Breast epithelium (tissue), 4 donors: Measurements from ENCODE around the gene MED1. TPM values are rescaled to one million over a fixed set of nuclear protein-coding genes. Genes with fewer than 3 reads are reported as not detected.

Source experiments
- DNase-seq, 2 donors: peaks; one replicate each; pipeline ENCODE4 v3.0.0-alpha.2; 2019; ENCODE audit warnings: low spot score in 2 of 2
- H3K27ac ChIP-seq, 2 donors: fragments of 200-600 bp; sonication (generic) in 1 of 2; one replicate each; pipeline ENCODE4 v1.5.1; 2016 to 2019; ENCODE audit warnings: mild to moderate bottlenecking in 1 of 2
- H3K27me3 ChIP-seq, 2 donors: fragments of 200-600 bp; sonication (generic) in 1 of 2; one replicate each; pipeline versions ENCODE4 v1.5.1 to v1.6.0; 2017 to 2019; ENCODE audit warnings: control low read depth in 1 of 2, mild to moderate bottlenecking in 1 of 2
- H3K36me3 ChIP-seq: fragments of 200-600 bp; one replicate; pipeline ENCODE4 v1.5.1; 2019
- H3K4me1 ChIP-seq, 2 donors: fragments of 200-600 bp; sonication (generic); one replicate each; pipeline ENCODE4 v1.5.1; 2016 to 2019; ENCODE audit warnings: control low read depth in 1 of 2
- H3K4me3 ChIP-seq, 3 donors: fragments of 200-600 bp; sonication (generic); 1 replicate in 2 of 3; 2 replicates in 1 of 3; pipeline ENCODE4 v1.5.1; 2016 to 2019; ENCODE audit warnings: mild to moderate bottlenecking in 3 of 3, moderate library complexity in 2 of 3
- H3K9me3 ChIP-seq, 2 donors: fragments of 200-600 bp; sonication (generic) in 1 of 2; one replicate each; pipeline ENCODE4 v1.5.1; 2016 to 2019; ENCODE audit warnings: control low read depth in 1 of 2
- POLR2A ChIP-seq: fragments of 450-650 bp; IDR thresholded peaks from one replicate; pipeline ENCODE4 v1.6.1; 2016; ENCODE audit warnings: antibody characterized with exemption, mild to moderate bottlenecking, moderate library complexity
- POLR2AphosphoS5 ChIP-seq, 3 donors: sonication (generic); formaldehyde crosslinking; IDR thresholded peaks; one replicate each; pipeline ENCODE4 v1.6.1; 2017; ENCODE audit warnings: antibody characterized with exemption in 3 of 3
- intact Hi-C: fragments of 100-400 bp; cut with DNase I; formaldehyde crosslinking; loops from one replicate; pipeline ENCODE4 v1.15.1; 2023; ENCODE audit warnings: low total_unique reads
- total RNA-seq, 3 donors: library from RNA; depleted of rRNA; stranded (reverse); fragments of >200 nt; gene quantifications; one replicate each; pipeline ENCODE4 v1.1.0, GENCODE V29; 2016
- TF ChIP-seq, protein P1 (sequence below), 3 donors: fragments of 450-650 bp; IDR thresholded peaks; one replicate each; pipeline ENCODE4 v1.5.1; 2016 to 2017; ENCODE audit warnings: antibody characterized with exemption in 3 of 3, mild to moderate bottlenecking in 3 of 3, moderate library complexity in 3 of 3

MED1 gene
- total RNA-seq, 3 donors from 2014 or later = 21.4 to 36.3 (median 33.1) TPM

GRCh38 chr17:39359994-39360393 is 91.1 kb downstream of the MED1 start:
- H3K27me3 ChIP-seq = no peaks in the 10 kb centered on the region
- intact Hi-C loops = no loop called here
- no peak for TF ChIP-seq POLR2AphosphoS5 (IDR thresholded peaks at IDR 0.05)
- TF ChIP-seq, protein P1, sequence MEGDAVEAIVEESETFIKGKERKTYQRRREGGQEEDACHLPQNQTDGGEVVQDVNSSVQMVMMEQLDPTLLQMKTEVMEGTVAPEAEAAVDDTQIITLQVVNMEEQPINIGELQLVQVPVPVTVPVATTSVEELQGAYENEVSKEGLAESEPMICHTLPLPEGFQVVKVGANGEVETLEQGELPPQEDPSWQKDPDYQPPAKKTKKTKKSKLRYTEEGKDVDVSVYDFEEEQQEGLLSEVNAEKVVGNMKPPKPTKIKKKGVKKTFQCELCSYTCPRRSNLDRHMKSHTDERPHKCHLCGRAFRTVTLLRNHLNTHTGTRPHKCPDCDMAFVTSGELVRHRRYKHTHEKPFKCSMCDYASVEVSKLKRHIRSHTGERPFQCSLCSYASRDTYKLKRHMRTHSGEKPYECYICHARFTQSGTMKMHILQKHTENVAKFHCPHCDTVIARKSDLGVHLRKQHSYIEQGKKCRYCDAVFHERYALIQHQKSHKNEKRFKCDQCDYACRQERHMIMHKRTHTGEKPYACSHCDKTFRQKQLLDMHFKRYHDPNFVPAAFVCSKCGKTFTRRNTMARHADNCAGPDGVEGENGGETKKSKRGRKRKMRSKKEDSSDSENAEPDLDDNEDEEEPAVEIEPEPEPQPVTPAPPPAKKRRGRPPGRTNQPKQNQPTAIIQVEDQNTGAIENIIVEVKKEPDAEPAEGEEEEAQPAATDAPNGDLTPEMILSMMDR (IDR thresholded peaks at IDR 0.05) = no peak
- TF ChIP-seq POLR2A = no peak
- no peak overlapping the region for H3K4me3 ChIP-seq
- no peaks in the 10 kb centered on the region for H3K4me1 ChIP-seq
- no peaks in the 10 kb centered on the region for H3K9me3 ChIP-seq
- H3K36me3 ChIP-seq = no peaks in the 10 kb centered on the region
- H3K27ac ChIP-seq = no peak overlapping the region
- DNase-seq = no peak

DNA sequence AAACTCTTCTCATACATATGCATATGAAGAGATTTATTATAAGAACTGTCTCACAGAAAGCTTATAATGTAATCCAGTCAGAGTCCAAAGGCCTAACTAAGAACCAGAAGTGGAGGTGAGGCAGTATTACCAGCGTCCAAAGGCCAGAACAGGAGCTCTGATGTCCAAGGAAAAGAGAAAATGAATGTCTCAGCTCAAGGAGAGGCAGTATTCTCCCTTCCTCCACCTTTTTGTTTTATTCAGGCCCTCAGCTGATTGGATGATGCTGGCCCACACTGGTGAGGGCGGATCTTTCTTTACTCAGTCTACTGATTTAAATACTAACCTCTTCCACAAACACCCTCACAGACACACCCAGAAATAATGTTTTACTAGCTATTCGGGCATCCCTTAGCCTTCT is 93.1 kb downstream of the MED1 start:
- intact Hi-C loops = no loop called here
- Histone ChIP-seq H3K27me3 (no peaks in the 10 kb centered on the region), H3K4me3 (no peak overlapping the region), H3K9me3 (no peaks in the 10 kb centered on the region), H3K4me1 (no peaks in the 10 kb centered on the region), H3K27ac (no peak overlapping the region), H3K36me3 (no peaks in the 10 kb centered on the region)
- TF ChIP-seq POLR2AphosphoS5 (IDR thresholded peaks at IDR 0.05) (no peak), POLR2A (no peak)
- TF ChIP-seq, protein P1 (IDR thresholded peaks at IDR 0.05) = no peak
- no peak for DNase-seq

DNA sequence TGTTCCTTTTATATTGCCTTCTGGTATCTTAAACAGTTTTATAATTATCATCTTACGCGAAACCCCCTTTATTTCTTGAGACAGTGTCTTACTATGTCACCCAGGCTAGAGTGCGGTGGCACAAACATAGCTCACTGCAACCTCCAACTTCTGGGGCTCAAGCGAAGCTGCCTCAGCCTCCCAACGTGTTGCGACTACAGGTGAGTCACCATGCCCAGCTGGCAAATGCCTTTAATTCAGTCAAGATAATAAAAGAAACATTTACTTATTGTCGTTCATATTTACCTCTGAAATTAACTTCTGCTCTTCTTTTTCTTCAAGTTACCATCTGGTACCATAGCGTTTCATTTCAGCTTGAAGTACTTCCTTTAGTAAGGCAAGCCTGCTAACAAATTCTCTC is 93.6 kb downstream of the MED1 start:
- Histone ChIP-seq H3K4me1 (no peaks in the 10 kb centered on the region), H3K9me3 (no peaks in the 10 kb centered on the region), H3K36me3 (no peaks in the 10 kb centered on the region), H3K4me3 (no peak overlapping the region), H3K27me3 (no peaks in the 10 kb centered on the region), H3K27ac (no peak overlapping the region)
- DNase-seq = no peak
- intact Hi-C loops = no loop called here
- TF ChIP-seq, protein P1 (IDR thresholded peaks at IDR 0.05) = no peak
- TF ChIP-seq POLR2A (no peak), POLR2AphosphoS5 (IDR thresholded peaks at IDR 0.05) (no peak)

Other genes with a start within 250 kb of the MED1 start
- gene STAC2, start 225.3 kb downstream of the MED1 start, total RNA-seq = 100 to 1,000 TPM in 1 of 3 donors, 10 to 100 TPM in 1, not detected in 1; 26.5 to 121 TPM
- gene FBXL20, start 49.6 kb downstream of the MED1 start, total RNA-seq = 10 to 100 TPM; 17.0 to 33.1 (median 25.3) TPM
- 10 to 100 TPM; 38.6 to 58.2 (median 41.3) TPM for gene CDK12, start 10.2 kb upstream of the MED1 start, total RNA-seq
- gene NEUROD2, start 156.7 kb upstream of the MED1 start, total RNA-seq = not detected
- 10 to 100 TPM; 22.6 to 71.3 (median 67.5) TPM for gene PPP1R1B, start 175.7 kb upstream of the MED1 start, total RNA-seq
- gene STARD3, start 185.9 kb upstream of the MED1 start, total RNA-seq = 10 to 100 TPM; 37.0 to 43.9 (median 42.0) TPM
- under 1 TPM; 0.48 to 0.73 (median 0.66) TPM for gene TCAP, start 214.1 kb upstream of the MED1 start, total RNA-seq
- 1 to 10 TPM; 1.6 to 9.5 (median 5.1) TPM for gene PNMT, start 217.2 kb upstream of the MED1 start, total RNA-seq
- 10 to 100 TPM; 11.7 to 23.7 (median 21.6) TPM for gene PGAP3, start 236.8 kb upstream of the MED1 start, total RNA-seq
- gene ERBB2, start 248.8 kb upstream of the MED1 start, total RNA-seq = 100 to 1,000 TPM in 1 of 3 donors, 10 to 100 TPM in 2; 13.1 to 118 (median 59.0) TPM